Measurements from ENCODE around the gene SEPTIN5.

The SEPTIN5 gene

GRCh38 chr22:19734837-19735382, 20.6 kb downstream of the SEPTIN5 start:
- no peak for DNase-seq

GRCh38 chr22:19735665-19736510, 21.6 kb downstream of the SEPTIN5 start:
- DNase-seq = no peak

GRCh38 chr22:19737846-19738663, 23.8 kb downstream of the SEPTIN5 start:
- no peak for DNase-seq

GRCh38 chr22:19738664-19739447, 24.6 kb downstream of the SEPTIN5 start:
- no peak for DNase-seq

GRCh38 chr22:19739448-19739895, 25.2 kb downstream of the SEPTIN5 start:
- DNase-seq = no peak

GRCh38 chr22:19739911-19740449, 25.7 kb downstream of the SEPTIN5 start:
- no peak for DNase-seq

GRCh38 chr22:19740586-19740985, 26.3 kb downstream of the SEPTIN5 start:
- no peak for DNase-seq

GRCh38 chr22:19741053-19741452, 26.8 kb downstream of the SEPTIN5 start:
- no peak for DNase-seq

- DNase-seq = no peak
Observed at GRCh38 chr22:19742160-19743066, 28.1 kb downstream of the SEPTIN5 start.

GRCh38 chr22:19743081-19743480, 28.8 kb downstream of the SEPTIN5 start:
- DNase-seq = no peak

GRCh38 chr22:19743651-19744050, 29.3 kb downstream of the SEPTIN5 start:
- no peak for DNase-seq

- DNase-seq = no peak
Observed at GRCh38 chr22:19744350-19745006, 30.2 kb downstream of the SEPTIN5 start.

- no peak for DNase-seq
Observed at GRCh38 chr22:19745155-19746101, 31.1 kb downstream of the SEPTIN5 start.

- no peak for DNase-seq
Observed at GRCh38 chr22:19746726-19747125, 32.4 kb downstream of the SEPTIN5 start.

- no peak for DNase-seq
Observed at GRCh38 chr22:19747551-19747950, 33.2 kb downstream of the SEPTIN5 start.

GRCh38 chr22:19748139-19748538, 33.8 kb downstream of the SEPTIN5 start:
- DNase-seq = no peak

GRCh38 chr22:19748991-19749664, 34.8 kb downstream of the SEPTIN5 start:
- DNase-seq = no peak

- DNase-seq = no peak
Observed at GRCh38 chr22:19749876-19750275, 35.6 kb downstream of the SEPTIN5 start.
